Stimulated activated CD8-positive, alpha-beta memory T cell treated with anti-CD3 and anti-CD28 coated beads, Interleukin-4, amount 100 ng/mL, for 48 hours (primary cell): ENCODE measurements around the gene CRIP3.

Source experiments
- DNase-seq: peaks from one replicate; pipeline ENCODE4 v3.0.0-alpha.2; 2020

Gene CRIP3

DNA sequence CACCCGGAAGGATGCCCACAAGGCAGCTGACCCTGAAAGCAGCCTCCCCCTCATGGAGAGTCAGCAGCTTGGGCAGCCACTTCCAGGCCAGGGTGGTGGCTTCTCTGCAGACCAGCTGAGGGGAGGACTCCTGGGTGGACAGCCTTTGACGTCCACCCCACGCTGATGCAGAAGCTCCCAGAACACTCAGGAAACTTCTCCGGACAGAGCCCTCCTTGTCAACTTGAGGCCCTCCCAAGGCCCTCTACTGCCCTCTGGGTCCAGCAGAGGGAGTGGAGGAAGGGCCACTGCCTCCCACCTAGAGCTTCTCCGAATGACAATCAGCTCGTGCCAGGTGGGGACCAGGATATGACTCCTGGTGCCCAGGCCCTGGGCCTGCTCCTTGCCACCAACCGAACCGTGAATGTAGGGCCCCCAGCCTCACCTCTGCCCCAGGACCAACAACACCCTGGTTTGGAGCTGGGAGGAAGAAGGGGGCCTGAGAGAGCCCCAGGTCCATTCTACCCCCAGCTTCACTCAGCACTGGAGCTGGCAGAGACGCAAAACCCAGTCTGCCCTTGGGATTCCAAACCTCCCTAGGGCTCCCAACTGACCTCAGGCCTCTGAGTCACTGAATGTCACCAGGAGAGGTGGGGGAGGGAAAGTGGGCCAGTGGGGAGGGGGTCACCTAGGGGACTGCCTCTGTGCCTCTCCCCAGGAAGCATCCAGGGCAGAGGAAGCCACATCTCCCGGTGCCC, 21.5 kb downstream of the CRIP3 start:
- no peak for DNase-seq

DNA sequence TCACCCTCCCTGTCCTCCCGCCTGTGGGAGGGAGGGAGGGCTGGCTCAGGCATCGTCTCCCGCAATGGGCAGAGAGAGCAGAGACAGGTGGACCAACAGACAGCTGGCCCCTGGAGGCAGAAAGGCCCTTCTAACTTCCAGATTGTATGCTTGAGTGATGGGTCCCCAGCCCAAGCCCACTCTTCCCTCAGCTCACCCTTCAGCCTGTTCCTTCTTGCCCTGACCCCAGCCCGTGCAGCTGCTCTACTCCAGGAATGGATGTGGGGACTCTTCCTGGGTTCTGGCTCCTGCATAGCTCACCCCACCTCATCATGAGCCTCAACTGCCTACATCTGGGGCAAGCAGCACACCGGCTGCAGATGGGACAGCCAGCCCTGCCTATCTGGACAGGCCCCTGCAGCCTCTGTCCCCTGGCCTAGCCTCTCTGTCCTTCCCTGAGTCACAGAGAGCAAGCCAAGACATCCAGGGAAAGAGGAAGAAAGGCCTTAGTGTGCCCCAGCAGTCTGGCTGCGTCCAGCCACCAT, 22.1 kb downstream of the CRIP3 start:
- DNase-seq = no peak

DNA sequence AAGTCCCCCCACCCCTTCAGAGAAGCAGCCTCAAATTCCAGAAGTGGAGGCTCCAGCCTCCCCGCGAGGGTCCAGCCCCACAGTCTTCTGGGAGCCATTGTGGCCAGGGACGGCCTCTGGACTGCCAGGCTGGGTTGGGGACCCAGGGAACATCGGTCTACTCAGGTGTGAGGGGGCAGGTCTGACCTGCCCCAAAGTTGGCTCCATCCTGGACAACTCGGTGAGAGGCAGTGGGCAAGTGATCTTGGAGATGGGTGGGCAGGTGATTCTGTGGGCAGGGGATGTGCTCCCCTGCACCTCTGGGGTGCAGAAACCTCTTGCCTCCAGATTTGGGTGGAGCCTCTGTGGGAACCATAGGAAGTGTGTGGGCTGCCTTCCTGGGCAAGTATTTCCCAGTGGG, 22.8 kb downstream of the CRIP3 start:
- no peak for DNase-seq

DNA sequence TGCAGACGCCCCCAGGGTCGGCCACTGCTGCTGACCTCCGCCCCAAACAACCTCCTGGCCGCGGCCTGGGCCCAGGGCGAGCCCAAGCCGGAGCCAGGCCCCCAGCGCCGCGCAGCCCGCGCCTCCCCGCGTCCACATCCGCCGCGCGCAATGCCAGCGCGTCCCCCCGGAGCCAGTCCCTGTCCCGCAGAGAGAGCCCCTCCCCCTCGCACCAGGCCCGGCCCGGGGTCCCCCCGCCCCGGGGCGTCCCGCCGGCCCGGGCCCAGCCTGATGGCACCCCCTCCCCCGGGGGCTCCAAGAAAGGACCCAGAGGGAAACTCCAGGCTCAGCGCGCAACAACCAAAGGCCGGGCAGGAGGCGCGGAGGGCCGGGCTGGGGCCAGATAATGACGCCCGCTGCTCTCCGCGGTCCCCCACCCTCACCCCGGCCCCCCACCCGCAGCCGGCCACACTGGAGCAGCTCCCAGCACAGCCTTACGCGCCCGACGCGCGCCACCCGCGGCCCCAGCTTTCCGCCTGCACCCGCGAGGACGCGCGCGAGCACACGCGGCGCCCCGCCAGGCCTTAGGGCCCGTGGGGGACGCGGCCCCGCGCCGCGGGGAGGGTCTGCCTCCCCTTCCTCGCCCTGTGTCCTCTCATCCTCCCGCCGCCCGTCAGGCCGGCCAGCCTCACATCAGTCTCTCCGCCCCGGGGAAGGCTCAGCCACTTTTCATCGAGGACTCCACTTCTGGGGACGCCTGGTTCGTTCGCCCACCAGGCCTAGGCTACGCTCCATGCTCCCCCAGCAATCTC, 23.4 kb downstream of the CRIP3 start:
- DNase-seq = no peak

DNA sequence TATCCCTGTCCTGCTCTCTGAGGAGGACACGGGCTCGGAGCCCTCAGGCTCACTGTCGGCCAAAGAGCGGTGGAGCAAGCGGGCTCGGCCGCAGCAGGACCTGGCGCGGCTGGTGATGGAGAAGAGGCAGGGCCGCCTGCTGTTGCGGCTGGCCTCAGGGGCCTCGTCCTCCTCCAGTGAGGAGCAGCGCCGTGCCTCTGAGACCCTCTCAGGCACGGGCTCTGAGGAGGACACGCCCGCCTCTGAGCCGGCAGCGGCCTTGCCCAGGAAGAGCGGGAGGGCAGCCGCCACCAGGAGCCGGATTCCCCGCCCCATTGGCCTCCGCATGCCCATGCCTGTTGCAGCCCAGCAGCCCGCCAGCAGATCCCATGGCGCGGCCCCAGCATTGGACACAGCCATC, 24.7 kb downstream of the CRIP3 start:
- DNase-seq = no peak

DNA sequence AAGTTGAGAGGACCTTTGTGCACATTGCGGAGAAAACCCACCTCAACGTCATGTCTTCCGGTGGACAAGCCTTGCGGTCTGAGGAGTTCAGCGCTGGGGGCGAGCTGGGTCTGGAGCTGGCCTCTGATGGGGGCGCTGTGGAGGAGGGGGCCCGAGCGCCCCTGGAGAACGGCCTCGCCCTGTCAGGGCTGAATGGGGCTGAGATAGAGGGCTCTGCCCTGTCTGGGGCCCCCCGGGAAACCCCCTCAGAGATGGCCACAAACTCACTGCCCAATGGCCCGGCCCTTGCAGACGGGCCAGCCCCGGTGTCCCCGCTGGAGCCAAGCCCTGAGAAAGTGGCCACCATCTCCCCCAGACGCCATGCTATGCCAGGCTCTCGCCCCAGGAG, 25.1 kb downstream of the CRIP3 start:
- DNase-seq = no peak

DNA sequence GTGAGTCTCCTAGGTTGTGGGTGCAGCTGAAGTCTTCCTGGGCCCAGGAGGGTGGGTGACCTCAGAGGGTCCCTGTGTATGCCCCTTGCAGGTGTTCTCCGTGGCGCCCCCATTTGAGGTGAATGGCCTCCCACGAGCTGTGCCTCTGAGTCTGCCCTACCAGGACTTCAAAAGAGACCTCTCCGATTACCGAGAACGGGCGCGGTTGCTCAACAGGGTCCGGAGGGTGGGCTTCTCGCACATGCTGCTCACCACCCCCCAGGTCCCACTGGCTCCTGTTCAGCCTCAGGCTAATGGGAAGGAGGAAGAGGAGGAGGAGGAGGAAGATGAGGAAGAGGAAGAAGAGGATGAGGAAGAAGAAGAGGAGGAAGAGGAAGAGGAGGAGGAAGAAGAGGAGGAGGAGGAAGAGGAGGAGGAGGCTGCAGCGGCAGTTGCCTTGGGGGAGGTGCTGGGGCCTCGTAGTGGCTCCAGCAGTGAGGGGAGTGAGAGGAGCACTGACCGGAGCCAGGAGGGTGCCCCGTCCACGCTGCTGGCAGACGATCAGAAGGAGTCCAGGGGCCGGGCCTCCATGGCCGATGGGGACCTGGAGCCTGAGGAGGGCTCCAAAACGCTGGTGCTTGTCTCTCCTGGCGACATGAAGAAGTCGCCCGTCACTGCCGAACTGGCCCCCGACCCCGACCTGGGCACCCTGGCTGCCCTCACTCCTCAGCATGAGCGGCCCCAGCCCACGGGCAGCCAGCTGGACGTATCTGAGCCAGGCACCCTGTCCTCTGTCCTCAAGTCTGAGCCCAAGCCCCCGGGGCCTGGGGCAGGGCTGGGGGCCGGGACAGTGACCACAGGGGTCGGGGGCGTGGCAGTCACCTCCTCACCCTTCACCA, 25.8 kb downstream of the CRIP3 start:
- DNase-seq = no peak

DNA sequence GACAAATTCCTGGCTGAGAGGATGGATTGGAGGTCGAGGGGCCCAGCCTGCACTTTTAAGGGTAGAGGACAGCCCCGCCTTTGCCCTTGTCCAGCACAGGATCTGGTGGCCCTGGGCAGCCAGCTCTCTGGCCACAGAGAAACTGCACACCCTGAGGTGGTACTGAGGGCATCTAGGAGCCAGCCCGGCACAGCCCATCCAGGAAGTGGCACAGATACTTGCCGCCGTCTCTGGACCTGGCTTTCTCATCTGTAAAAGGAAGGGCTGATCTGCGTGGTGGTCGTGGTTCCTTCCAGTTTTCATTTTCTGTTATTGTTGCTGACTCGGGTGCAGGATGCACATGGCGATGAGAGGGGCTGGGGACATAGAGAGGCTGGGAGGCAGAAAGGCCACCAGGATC, 26.6 kb downstream of the CRIP3 start:
- no peak for DNase-seq

DNA sequence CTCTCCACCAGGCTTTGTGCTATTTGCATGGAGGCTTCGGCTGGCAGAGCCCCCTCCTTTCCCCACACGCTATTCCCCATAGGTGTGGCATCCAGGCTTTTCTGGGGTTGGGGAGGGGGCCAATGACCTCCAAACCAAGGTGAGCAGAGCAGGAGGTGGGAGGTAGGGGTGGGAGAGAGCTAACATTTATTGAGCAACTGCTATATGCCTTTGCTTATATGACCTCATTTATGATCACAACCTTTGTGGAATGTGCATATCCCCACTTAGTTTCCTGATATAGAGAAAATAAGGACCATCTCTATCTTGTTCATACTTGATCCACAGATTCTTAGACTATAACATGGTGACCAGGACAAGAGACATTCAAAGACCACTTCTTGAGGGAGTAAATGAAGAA, 28.4 kb downstream of the CRIP3 start:
- DNase-seq = no peak

DNA sequence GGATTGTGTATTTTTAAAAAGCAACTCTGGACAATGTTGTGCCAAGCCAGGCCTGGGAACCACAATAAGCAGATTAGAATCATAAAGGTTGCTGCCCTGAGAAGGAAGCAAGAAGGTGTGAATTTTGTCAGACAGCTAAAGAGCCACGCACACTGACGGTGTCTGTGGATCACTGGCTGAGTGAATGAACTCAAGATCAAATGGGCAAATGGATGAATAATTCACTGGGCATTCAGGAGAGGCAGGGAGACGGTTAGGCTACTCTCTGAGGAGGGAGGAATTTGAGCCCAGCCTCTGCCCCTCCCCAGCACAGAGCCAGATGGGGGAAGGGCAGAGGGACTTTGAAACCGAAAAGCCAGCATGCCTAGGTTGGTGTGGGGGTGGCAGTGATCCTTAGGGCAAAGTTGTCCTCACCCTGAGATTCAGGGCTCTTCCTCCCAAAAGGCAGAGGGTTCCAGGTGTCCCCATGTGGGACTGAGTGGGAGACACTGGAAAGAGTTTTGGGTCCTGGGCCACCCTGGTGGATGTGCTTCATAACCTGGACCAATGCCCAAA, 30.0 kb downstream of the CRIP3 start:
- no peak for DNase-seq

DNA sequence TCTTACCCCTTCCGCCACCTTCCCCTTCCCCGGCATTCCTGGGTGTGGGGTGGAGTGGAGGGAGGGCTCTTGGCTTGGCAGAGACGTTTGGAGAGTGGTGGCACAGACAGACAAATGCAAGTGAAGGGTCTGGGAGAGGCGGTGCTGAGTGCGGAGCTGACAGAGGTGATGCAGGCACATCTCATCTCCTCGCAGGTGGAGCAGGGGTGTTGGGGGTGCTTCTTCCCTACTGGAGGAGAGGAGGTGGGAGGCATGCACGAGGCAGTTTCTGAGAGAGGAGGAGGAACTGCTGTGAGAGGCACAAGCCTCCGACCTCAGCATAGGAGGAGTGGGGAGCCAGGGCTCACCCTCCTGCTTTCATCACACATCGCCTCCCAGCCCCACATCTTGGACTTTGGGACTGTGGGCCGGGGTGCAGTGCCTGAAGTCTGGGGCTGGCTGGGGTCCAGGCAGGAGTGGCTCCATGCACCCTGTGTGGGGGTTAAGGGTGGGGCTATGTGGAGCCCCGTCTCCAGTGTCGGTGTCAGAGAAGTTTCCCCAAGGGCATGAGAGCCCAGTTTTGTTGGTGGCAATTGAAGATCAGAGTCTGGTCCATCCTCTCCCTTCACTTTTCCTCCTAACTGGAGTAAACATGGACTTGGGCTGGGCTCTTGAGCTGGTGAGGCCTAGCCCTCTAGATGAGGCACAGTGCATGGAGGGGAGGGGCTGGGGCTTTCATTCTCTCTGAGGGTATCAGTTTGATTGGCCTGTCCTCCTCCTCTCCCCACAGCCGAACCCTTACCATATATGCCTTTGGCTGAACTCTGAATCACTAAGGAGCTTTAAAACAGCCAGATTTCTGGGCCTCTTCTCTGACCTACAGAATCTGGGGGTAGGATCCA, 30.7 kb downstream of the CRIP3 start:
- DNase-seq = no peak

DNA sequence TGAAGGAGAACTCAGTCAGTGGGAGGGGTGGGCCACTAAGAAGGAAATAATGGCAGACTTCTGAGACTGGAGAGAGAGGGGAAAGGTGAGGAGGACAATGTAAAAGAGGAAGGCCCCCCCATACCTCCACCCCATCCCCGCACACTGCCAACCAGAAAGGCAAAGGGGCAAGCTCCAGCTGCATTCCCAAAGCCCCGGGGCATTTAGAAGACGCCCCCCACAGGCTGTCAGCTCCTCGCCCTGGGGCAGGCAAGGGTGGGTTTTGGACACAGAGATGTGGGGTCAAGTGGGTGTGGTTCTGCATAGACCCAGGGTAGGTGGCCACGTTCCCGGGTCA, 31.4 kb downstream of the CRIP3 start:
- DNase-seq = no peak

DNA sequence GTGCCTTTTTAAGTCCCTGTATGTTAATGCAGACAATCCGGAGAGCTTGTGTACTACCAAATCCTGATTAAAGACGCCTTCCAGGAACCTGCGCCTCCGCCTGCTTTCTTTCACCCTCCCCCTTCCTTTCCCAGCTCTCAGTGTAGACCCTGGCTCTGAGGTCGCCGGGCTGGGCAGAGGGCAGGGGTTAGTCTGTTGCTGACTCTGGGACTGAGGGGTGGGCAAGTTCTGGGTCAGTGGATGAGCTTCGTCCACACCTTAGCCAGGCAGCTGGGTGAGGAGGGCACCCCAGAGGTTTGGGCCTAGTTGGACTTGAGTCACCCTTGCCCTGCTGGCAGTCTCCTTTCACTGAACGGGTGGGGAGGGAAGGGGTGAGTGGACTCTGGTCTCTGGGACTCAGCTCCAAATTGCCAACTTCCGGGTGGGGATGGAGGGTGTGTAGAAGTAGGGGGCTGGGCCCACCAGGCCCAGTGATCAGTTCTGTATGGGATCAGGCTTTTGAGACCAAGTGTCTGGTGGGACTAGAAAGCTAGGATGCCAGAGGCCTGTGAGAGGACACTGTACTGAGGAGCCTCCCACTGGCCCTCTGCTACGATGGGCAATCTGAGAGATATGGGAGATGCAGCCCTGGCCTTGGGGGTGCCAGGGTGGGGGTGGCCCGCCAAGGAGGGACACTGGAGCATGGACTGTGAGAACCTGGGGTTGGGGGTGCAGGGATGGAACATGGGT, 31.9 kb downstream of the CRIP3 start:
- no peak for DNase-seq

DNA sequence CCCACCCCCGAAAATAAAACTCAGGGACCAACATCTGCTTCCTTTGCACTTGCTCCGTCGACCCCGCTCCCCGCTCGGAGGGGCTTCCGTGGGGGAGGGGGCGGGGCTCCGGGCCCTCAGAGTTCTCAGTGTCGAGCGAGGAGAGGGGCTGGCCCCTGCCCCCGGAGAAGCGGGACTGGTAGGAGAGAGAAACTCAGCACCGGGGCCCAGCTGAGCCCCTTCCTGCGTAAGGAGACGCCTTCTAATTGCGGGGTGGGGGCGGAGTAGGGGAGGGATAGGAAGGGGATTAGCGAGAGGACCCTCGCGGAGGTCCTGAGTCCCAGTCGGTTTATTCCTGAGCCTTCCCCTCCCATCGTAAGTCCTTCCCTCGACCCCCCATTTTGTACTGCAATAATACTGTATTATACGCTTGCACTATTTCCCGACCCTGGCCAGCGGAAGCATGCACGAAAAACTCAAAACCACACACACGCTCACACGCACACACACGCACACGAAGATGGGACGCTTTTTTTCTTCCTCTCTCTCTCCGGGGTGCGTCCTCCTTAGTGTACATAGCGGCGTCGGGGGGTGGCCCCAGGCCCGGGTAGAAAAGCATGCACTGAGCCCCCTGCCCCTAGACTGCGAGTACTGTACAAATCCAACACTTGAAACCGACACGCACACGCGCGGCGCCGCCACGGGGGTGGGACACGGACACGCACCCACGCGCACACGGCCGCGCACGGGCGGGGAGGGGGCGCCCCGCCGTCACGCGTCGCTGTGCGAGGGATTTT, 32.6 kb downstream of the CRIP3 start:
- no peak for DNase-seq

DNA sequence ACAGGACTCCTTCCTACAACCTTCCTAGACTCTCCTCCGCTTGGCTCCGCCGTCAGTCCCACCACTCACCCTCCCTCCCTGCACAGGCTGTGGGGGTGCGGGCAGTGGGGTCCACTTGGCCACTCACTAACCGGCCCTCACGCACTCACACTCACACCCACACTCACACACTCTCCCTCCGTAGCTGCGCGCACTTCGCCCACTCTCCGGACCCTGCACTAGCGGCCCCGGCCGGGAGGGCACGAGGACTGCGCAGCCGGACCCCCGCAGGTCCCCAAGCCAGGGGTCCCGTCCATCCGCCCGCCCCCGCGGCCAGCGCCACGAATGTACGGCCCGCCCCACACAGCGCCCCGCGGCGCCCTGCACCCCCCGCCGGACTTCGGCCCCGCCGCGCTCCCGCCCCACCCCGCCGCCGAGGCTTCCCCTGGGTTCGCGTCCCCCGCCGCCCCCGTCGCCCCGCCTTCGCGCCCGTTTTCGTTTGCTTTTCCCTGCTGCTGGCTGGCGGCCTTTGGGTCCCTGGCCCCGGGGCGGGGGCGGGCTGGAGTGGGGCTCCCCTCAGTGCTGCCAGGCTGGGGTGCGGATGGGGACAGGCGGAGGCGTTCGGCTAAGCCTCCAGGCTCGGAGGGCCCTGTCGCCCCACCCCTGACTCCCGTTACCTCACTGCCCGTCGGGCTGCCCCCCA, 33.6 kb downstream of the CRIP3 start:
- peak; percentile 39 for DNase-seq

DNA sequence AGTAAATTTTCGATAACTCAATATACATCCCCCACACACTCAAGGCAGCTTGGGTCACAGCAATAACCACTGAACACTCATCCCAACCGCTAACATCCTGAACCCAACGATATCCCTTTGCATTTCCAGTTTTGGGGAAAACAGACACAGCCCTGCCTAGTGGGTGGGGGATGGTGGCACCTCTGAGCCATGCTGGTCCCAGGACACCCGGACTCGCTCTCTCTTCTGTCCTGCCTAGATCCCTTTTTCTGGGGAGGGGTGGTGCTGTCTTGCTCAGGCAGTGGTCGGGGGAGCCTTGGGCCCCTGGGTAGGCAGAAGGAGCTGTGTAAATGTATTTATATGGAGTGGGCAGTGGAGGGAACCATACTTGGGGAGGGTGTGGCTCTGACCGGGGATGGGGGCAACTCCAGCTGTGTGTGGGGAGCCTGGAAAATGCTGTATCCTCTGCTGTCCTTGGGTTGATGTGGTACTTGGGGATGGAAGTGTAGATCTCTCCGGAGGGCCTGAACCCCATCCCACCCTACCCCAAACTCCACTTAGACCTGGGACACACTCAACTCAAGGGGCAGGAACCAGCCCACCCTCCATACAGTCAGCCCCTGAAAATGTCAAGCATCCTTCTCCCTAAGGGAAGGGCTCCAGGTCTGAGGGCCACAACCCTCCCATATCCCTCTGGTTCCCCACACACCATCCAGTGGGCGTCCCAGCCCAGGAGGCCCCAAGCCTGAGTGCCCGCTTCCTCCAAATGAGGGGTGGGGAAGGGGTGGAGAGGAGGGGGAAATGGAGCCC, 34.3 kb downstream of the CRIP3 start:
- DNase-seq = no peak

DNA sequence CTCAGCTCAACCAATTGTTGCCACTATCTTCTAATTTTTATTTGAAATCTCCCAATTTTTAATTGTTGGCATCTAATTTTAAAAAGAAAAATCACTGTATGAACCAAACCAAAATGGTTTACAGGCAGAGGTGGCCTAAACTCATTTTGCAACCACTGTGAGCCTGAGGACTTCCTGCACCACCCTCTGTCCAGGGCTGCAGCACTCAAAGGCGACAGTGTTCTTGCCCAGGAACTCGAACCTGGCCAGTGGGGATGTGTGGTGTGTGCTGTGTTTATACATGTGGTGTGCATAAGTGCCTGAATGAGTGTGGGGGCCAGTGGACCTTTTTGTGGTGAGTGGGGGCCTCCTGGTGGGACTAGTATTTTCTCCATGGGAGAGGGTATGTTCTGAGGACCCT, 34.9 kb downstream of the CRIP3 start:
- DNase-seq = no peak

DNA sequence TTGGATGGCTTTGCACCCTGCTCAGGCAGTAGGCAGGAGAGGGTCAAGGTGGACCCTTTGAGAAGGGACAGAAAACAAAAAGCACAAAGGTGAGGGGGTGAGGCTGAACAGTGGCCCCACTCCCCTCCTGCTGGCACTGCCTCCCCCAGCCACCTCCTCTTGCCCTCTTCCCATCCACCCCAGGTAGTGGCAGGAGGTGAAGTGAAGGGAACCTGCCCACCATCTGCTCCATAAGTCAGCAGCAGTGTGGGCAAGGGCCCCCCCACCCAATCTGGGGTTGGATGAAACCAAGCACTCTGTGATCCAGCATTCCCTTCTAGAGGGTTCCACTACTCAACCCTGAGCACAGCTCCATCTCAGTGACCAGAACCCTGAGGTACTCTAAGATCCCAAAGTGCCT, 36.7 kb downstream of the CRIP3 start:
- no peak for DNase-seq
